Stomach (tissue), 4 donors: Measurements from ENCODE around the gene MSI2.

Experiments
- CTCF ChIP-seq, 7 experiments: fragments of 450-650 bp in 4 of 7; fragments of 200-600 bp in 3 of 7; sonication (generic) in 3 of 7; IDR thresholded peaks; one replicate each; pipeline ENCODE4 v1.5.1; 2016 to 2019; ENCODE audit warnings: antibody characterized with exemption in 7 of 7, control low read depth in 2 of 7, mild to moderate bottlenecking in 1 of 7
- EP300 ChIP-seq: sonication (generic); formaldehyde crosslinking; IDR thresholded peaks from one replicate; pipeline ENCODE4 v1.6.1; 2017; ENCODE audit warnings: antibody characterized with exemption
- POLR2A ChIP-seq, 4 donors: fragments of 450-650 bp; IDR thresholded peaks; one replicate each; pipeline ENCODE4 v1.6.1; 2016; ENCODE audit warnings: antibody characterized with exemption in 4 of 4, control low read depth in 2 of 4, mild to moderate bottlenecking in 1 of 4, moderate library complexity in 1 of 4
- POLR2AphosphoS5 ChIP-seq, 3 donors: sonication (generic); formaldehyde crosslinking; IDR thresholded peaks; one replicate each; pipeline ENCODE4 v1.6.1; 2016; ENCODE audit warnings: antibody characterized with exemption in 3 of 3

- TF ChIP-seq CTCF (IDR thresholded peaks at IDR 0.05) = no peak
- TF ChIP-seq POLR2A (IDR thresholded peaks at IDR 0.05) = no peak
- TF ChIP-seq POLR2AphosphoS5 (IDR thresholded peaks at IDR 0.05) = no peak
- TF ChIP-seq EP300 = no peak
Measured at GRCh38 chr17:57531078-57531477, 274.8 kb downstream of the MSI2 start.
